ENCODE results near the gene RNF222. TPM values are rescaled to one million over a fixed set of nuclear protein-coding genes. Genes with fewer than 3 reads are reported as not detected.

The RNF222 gene
- total RNA-seq, 1 experiment from 2014 or later: 0.09 TPM

- H3K23me2 ChIP-seq (ENCODE audit: insufficient read length, low read depth, low read length, poor library complexity, severe bottlenecking): peaks cover 4% of the 10 kb centered on the region
- H2BK12ac ChIP-seq (ENCODE audit: insufficient read length, low read depth, low read length): no peak overlapping the region
- H2AFZ ChIP-seq (ENCODE audit: low read length): no peak overlapping the region
- H3K79me2 ChIP-seq (ENCODE audit: insufficient read depth, low read length): no peaks in the 10 kb centered on the region
- H3K18ac ChIP-seq (ENCODE audit: insufficient read length, low read depth, low read length): no peak overlapping the region
- H3K4ac ChIP-seq (ENCODE audit: low read depth, low read length): no peak overlapping the region
- H2BK15ac ChIP-seq (ENCODE audit: low read depth, low read length): no peak overlapping the region
- H3K36me3 Mint-ChIP-seq (ENCODE audit: insufficient read depth in 1 of 3, low read depth in 3 of 3): no peaks in the 10 kb centered on the region
- H2AK5ac ChIP-seq (ENCODE audit: insufficient read length, low read length): no peak overlapping the region
- no peak for DNase-seq
- H4K20me1 ChIP-seq (ENCODE audit: control insufficient read depth, insufficient read depth, insufficient read length): no peaks in the 10 kb centered on the region
- TF ChIP-seq CTCF (conservative IDR thresholded peaks at IDR 0.05): no peak
- H3K23ac ChIP-seq (ENCODE audit: insufficient read length, low read depth, low read length): no peak overlapping the region
- no peak overlapping the region for H4K91ac ChIP-seq (ENCODE audit: insufficient read length, low read depth, low read length)
- H2BK20ac ChIP-seq (ENCODE audit: low read depth, low read length, poor library complexity, severe bottlenecking): no peak overlapping the region
- no CpG with 5 or more reads among the region's 7 CpGs for WGBS (ENCODE audit: extremely low coverage, insufficient read length, low lambda C conversion rate)
- no peaks in the 10 kb centered on the region for H3K4me1 ChIP-seq (ENCODE audit: insufficient read depth, low read length)
- no peak overlapping the region for H3K4me2 ChIP-seq (ENCODE audit: insufficient read depth, insufficient read length, low read length)
- H3K14ac ChIP-seq (ENCODE audit: insufficient read depth, low read length): no peak overlapping the region
- H2BK120ac ChIP-seq (ENCODE audit: low read depth, low read length, poor library complexity, severe bottlenecking): no peak overlapping the region
- H3K9me3 Mint-ChIP-seq: no peaks in the 10 kb centered on the region
- H3K27ac ChIP-seq (ENCODE audit: insufficient read length, low read depth, low read length): no peak overlapping the region
- no peaks in the 10 kb centered on the region for H3K27me3 ChIP-seq (ENCODE audit: insufficient read depth, low read length)
- no peak overlapping the region for H4K8ac ChIP-seq (replicated peaks; ENCODE audit: insufficient read length, low read depth, low read length)
- H3K27me3 Mint-ChIP-seq (ENCODE audit: low read depth): no peaks in the 10 kb centered on the region
- no peaks in the 10 kb centered on the region for H3K79me1 ChIP-seq (ENCODE audit: insufficient read depth, low read depth, low read length, poor library complexity, severe bottlenecking)
- H3K4me3 Mint-ChIP-seq: no peak overlapping the region
- H3T11ph ChIP-seq (ENCODE audit: low read length): no peak overlapping the region
- H2BK5ac ChIP-seq (ENCODE audit: insufficient read length, low read length): no peak overlapping the region
- no peak overlapping the region for H3K56ac ChIP-seq (ENCODE audit: insufficient read length, low read depth, low read length)
- H3K9me3 ChIP-seq (ENCODE audit: control insufficient read depth, low read depth, low read length): no peaks in the 10 kb centered on the region
- H3K4me1 Mint-ChIP-seq: peaks cover 4% of the 10 kb centered on the region in 2 experiments
- no peak overlapping the region for H3K27ac Mint-ChIP-seq
- H4K5ac ChIP-seq (ENCODE audit: insufficient read length, low read depth, low read length): no peak overlapping the region
- no peak overlapping the region for H3K9ac ChIP-seq (ENCODE audit: extremely low read depth, insufficient read length, low read length)
These were observed 33.3 kb upstream of the RNF222 start for GRCh38 chr17:8430966-8431365.

Measured in H9 (cell line).